ENCODE data around the gene WHRN.

DNA sequence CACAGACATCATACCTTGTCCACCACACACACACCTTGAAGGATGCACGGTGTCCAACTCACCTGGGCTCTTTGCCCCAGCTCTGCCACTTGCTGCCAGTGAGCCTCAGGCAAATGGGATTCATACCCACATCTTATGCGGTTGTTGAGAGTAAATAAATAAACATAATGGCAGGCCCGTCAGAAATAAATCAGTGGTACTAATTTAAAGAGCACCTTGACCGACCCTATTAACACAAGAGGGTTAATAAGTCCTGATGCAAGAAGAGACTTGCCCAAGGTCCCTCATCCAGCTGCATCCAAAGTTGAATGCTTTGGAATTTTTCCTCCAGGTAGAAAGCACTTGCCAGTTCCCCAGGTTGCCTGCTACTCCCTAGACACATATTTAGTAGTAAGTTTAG lies 105.9 kb downstream of the WHRN start:
- no peak for TF ChIP-seq SP1 (IDR thresholded peaks at IDR 0.05)
- no peak for TF ChIP-seq CTBP1 (IDR thresholded peaks at IDR 0.05; ENCODE audit: borderline replicate concordance)

Measured in HEK293T (cell line).